NCI-H524 (cell line): Measurements from ENCODE around the gene CYP4F12.
A peak's percentile ranks its signal among the peaks of the same experiment; 100 is the strongest.

ENCODE experiments used
- DNase-seq, 2 experiments: peaks; one replicate each; lab custom pipeline; 2025; lab: John Stamatoyannopoulos, UW

CYP4F12 gene

DNA sequence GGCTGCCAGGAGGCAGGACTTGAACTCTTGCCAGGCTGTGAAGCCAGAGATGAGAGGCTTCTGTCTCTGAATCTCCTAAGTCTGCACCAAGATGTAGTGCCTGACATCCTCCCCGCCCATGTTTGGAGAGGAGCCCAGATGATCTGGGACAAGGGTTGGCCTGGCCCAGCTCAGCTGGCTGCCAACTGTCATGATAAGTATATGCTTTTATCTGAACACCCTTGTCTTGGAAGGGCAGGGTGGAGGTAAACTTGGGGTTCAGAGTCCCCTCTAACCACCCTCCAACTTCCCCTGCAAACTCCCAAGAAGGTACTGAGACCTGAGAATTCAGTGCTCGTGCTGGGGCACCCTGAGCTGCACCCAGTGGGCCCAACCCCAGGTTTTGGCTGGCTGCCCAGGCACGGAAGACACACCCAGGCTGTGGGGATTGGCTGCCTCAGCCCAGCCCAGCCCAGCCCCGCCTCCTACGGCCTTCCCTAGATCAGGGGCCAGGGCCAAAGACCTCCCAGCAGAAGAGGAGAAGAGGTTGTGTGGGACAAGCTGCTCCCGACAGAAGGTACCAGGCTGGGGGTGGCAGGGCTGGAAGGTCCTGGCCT lies at the start of gene CYP4F12:
Gene CYP4F12 (plus strand): TSS at position 508 of the 596 bp plus-strand sequence. CDS start 443 bp downstream, outside the sequence.
- DNase-seq = no peak

DNA sequence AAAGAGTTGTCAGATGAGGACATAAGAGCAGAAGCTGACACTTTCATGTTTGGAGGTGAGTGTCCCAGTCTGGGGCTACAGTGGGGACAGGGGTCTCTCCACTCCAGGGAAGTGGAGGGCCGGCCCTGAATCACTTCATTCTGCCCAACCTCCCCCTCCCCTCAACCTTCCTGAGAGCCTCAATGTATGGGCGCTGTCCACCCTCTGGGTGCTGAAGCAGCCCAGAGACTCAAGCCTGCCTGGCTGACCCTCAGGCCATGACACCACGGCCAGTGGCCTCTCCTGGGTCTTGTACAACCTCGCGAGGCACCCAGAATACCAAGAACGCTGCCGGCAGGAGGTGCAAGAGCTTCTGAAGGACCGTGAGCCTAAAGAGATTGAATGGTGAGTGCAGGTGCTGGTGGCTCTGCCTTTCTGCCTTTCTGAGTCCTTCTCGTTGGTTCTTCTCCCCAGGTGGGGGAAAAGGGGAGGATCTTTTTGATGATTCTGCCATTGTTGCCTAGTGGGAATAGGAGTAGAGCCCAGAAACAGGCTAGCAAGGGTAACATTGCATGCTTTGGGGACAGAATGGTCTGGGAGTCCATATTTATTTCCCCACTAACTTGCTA lies 49.1 kb upstream of the CYP4F12 start:
- DNase-seq = no peak

GRCh38 chr19:15628236-15629002 lies 44.5 kb upstream of the CYP4F12 start:
- no peak for DNase-seq

DNA sequence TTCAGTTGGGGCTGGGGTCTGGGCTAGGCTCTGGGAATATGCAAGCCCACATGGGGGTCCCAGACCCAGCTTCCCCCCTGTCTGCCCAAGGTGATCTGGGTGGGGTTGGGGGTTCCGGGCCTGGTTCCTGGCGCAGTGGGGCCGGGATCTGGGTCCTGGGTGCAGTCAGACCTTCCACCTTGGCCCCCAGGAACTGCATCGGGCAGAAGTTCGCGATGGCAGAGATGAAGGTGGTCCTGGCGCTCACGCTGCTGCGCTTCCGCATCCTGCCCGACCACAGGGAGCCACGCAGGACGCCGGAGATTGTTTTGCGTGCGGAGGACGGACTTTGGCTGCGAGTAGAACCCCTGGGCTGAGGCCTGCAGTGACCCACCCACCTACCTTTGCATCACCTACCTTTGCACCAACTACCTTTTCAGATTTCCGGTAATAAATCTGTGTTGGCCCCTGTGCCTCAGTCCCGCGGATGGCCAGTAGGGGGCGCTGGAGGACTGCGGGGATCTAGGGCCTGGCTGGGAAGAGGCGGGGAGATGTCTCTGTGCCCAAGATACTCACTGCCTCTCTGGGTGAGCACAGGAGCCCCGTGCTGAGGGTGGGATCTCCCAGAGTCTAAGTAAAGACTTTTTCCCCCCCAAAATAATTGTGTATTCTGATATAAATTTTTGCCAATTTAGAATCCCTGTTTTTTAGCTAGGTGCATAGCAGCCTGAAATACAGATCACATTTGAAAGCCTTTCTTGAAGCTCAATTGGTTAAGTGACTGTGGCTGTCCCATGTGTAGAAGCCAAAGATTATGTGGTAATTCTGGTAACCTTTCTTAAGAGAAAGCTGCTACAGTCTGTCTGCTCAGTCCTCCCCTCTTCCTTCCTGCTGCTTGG lies 43.6 kb upstream of the CYP4F12 start:
- DNase-seq = peak; percentile 31 to 50

DNA sequence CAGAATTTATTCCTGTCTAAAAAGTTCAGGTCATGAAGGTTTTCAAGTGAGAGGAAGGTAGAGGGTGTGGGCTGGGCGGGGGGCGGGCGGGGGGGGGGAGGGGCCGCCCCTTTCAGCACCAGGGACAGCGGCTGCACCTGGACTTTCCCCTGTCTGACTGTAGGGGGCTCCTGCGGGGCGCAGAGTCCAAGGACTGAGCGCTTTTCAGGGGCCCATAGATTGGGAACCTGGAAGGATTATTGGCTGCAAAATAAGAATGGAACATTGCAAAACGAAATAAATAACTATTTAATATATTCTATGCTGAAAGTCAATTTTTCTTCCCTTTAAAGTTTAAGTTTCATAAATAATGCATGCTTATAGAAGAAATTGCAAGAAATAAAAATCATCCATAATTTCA lies 41.1 kb upstream of the CYP4F12 start:
- DNase-seq = peak in 1 of 2 experiments; percentile 17

- DNase-seq = no peak
These were observed 39.6 kb upstream of the CYP4F12 start for GRCh38 chr19:15633082-15633835.

- DNase-seq = no peak
These were observed 38.8 kb upstream of the CYP4F12 start for GRCh38 chr19:15634105-15634504.

GRCh38 chr19:15635016-15635805 lies 37.7 kb upstream of the CYP4F12 start:
- DNase-seq = no peak

DNA sequence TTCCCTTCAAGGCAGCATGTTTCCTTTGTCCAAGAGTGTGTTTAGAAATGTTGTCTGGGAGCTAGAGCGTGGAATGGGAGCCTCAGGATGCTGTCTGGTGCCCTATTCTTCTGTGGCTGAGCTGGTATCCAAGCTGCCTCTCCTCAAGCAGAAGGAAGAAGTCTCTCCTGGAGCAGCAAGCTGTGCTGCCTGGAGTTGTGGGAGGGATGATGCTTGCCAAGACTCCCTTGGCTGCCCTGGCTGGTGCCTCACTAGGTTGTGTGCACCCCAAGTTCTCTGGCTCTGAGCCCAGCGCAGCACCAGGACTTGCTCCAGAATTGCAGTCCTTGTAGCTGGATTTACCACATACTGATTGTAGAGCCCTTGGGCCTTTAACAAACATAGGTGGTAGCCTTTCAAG lies 36.9 kb upstream of the CYP4F12 start:
- no peak for DNase-seq

DNA sequence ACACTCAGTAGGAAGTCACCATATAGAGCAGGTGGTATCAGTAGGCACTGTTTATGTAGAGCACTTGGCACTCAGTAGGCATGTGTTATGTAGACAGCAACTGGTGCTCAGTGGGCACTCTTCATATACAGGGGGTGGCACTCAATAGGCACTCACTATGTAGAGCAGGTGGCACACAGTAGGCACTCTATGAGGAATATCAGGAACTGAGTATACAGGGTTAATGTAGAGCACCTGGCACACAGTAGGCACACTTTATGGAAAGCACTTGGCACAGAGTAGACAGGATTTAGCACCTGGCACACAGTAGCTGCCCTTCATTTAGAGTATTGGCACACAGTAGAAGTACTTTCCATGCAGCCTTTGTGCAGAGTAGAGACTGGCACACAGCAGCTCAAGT lies 33.3 kb upstream of the CYP4F12 start:
- DNase-seq = no peak

- peak in 1 of 2 experiments; percentile 5 for DNase-seq
These were observed 32.5 kb upstream of the CYP4F12 start, which contains the start of gene CYP4F3 for GRCh38 chr19:15640294-15640903. Gene CYP4F3, plus strand, starts transcription at chr19:15640897. Its CDS starts 519 bp downstream, at chr19:15641416.

DNA sequence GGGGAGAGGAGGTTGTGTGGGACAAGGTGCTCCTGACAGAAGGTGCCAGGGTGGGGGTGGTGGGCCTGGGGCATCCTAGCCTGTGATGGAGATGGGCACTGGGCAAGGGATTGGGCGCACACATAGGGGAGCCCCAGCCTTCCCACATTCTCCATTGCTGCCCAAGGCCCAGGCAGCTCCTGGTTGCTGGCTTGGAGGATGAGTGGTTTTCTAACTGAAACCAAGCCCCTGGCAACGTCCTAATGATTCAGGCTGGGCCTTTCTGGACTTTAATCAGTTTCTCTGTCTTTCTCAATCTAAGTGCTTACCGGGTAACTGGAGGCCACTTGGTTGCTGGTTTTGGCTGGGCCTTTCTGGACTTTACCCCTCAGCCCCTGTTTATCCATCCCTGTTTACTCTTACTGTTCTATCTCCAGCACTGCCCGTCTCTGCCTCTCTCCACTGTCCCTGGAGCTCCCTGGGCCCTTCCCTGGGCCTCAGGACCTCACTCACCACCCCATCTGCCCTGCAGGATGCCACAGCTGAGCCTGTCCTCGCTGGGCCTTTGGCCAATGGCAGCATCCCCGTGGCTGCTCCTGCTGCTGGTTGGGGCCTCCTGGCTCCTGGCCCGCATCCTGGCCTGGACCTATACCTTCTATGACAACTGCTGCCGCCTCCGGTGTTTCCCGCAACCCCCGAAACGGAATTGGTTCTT lies 31.8 kb upstream of the CYP4F12 start:
- no peak for DNase-seq

- no peak for DNase-seq
These were observed 30.9 kb upstream of the CYP4F12 start for GRCh38 chr19:15641901-15642491.

GRCh38 chr19:15642807-15643206 lies 30.1 kb upstream of the CYP4F12 start:
- DNase-seq = no peak

- no peak for DNase-seq
These were observed 29.5 kb upstream of the CYP4F12 start for GRCh38 chr19:15643387-15643786.

DNA sequence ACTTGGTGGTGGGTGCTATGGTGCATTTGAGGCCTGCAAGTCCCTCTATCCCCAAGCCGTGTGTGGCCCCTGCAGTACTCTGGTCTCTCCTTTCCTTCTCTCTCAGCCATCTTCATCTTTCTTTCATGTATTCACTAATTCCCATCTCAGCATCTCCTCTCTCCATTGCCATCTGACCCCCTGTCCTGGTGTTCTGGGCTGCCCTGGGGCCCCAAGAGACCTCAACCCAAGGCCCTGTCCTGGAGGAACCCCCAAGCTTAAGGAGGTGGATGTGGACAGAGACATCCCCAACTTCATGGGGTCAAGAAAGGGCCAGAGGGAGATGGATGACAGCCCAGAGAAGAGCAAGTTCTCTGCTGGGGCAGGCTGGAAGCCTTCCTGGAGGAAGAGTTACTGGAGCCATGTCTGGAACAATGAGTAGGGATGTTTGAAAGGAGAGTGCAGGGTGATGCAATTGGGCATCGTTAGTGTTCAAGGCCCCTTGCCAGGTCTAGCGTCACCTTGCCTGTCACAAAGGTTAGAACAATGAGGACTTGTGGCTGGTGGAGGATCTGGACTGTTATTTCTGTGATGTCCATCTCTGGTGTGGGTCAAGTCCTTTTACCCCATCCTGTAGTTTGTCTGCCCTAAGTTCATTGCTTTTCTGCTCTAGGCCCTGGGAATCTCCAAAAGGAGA lies 28.7 kb upstream of the CYP4F12 start:
- no peak for DNase-seq

- DNase-seq = no peak
These were observed 28.1 kb upstream of the CYP4F12 start for GRCh38 chr19:15644816-15645215.

- DNase-seq = no peak
These were observed 23.4 kb upstream of the CYP4F12 start for GRCh38 chr19:15649526-15649925.
